ENCODE data around the gene STXBP5. TPM values are rescaled to one million over a fixed set of nuclear protein-coding genes. Genes with fewer than 3 reads are reported as not detected.

The STXBP5 gene
- total RNA-seq, 1 experiment from 2014 or later = 10.1 TPM

GRCh38 chr6:147173140-147173539, 31.1 kb upstream of the STXBP5 start:
- Mint-ChIP-seq H3K9me3 (ENCODE audit: low read depth, unreplicated experiment) (no peaks in the 10 kb centered on the region), H3K4me3 (ENCODE audit: low read depth, unreplicated experiment) (no peak overlapping the region), H3K27ac (ENCODE audit: unreplicated experiment) (no peak overlapping the region), H3K4me1 (ENCODE audit: low read depth, unreplicated experiment) (no peaks in the 10 kb centered on the region), H3K36me3 (ENCODE audit: insufficient read depth, unreplicated experiment) (no peaks in the 10 kb centered on the region), H3K27me3 (ENCODE audit: unreplicated experiment) (no peaks in the 10 kb centered on the region)
- CTCF ChIA-PET = no interaction called here
- TF ChIP-seq, protein P1, sequence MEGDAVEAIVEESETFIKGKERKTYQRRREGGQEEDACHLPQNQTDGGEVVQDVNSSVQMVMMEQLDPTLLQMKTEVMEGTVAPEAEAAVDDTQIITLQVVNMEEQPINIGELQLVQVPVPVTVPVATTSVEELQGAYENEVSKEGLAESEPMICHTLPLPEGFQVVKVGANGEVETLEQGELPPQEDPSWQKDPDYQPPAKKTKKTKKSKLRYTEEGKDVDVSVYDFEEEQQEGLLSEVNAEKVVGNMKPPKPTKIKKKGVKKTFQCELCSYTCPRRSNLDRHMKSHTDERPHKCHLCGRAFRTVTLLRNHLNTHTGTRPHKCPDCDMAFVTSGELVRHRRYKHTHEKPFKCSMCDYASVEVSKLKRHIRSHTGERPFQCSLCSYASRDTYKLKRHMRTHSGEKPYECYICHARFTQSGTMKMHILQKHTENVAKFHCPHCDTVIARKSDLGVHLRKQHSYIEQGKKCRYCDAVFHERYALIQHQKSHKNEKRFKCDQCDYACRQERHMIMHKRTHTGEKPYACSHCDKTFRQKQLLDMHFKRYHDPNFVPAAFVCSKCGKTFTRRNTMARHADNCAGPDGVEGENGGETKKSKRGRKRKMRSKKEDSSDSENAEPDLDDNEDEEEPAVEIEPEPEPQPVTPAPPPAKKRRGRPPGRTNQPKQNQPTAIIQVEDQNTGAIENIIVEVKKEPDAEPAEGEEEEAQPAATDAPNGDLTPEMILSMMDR (IDR thresholded peaks at IDR 0.05; ENCODE audit: unreplicated experiment) = no peak
- no TSS peak for BruUV-seq (replicated peaks)
- intact Hi-C loops (cut with micrococcal nuclease; ENCODE audit: unreplicated experiment) = no loop called here
- no peak for DNase-seq

DNA sequence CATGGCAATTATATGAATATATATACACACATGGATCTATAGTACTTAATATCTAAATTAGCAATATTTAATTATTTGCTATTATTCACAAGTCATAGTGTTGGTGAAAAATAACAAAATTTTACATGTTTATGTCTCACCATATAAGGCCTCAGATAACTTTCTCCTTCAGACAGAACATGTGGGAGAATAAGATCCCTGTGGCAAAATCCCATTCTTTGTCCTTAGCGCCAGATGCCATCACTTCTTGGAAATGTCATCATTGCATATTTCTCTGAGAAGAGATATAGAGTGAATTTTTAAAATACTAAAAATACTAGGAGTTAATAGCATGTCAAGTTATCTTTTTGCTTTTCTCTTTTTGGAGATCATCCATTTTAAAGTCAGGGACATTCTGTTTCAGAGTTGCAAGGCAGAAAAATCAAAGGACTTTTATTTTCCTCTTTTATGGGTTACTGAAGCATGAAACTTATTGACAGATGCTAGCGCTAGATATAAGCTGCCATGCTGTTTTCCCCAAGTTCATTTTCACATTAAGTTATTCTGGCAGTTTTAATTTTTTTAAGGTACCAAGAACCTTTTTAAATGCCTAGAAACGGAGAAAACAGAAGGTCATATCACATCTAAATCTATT, 30.4 kb upstream of the STXBP5 start:
- H3K36me3 Mint-ChIP-seq (ENCODE audit: insufficient read depth, unreplicated experiment) = no peaks in the 10 kb centered on the region
- no peak overlapping the region for H3K4me3 Mint-ChIP-seq (ENCODE audit: low read depth, unreplicated experiment)
- CTCF ChIA-PET = no interaction called here
- no peak overlapping the region for H3K27ac Mint-ChIP-seq (ENCODE audit: unreplicated experiment)
- intact Hi-C loops (cut with micrococcal nuclease; ENCODE audit: unreplicated experiment) = no loop called here
- no peaks in the 10 kb centered on the region for H3K27me3 Mint-ChIP-seq (ENCODE audit: unreplicated experiment)
- no peak for DNase-seq
- BruUV-seq (replicated peaks) = no TSS peak
- no peaks in the 10 kb centered on the region for H3K4me1 Mint-ChIP-seq (ENCODE audit: low read depth, unreplicated experiment)
- TF ChIP-seq, protein P1 (IDR thresholded peaks at IDR 0.05; ENCODE audit: unreplicated experiment) = no peak
- no peaks in the 10 kb centered on the region for H3K9me3 Mint-ChIP-seq (ENCODE audit: low read depth, unreplicated experiment)

- no TSS peak for BruUV-seq (replicated peaks)
- no peak overlapping the region for H3K4me3 Mint-ChIP-seq (ENCODE audit: low read depth, unreplicated experiment)
- intact Hi-C loops (cut with micrococcal nuclease; ENCODE audit: unreplicated experiment) = no loop called here
These were observed 27.4 kb upstream of the STXBP5 start for GRCh38 chr6:147176795-147177194.

DNA sequence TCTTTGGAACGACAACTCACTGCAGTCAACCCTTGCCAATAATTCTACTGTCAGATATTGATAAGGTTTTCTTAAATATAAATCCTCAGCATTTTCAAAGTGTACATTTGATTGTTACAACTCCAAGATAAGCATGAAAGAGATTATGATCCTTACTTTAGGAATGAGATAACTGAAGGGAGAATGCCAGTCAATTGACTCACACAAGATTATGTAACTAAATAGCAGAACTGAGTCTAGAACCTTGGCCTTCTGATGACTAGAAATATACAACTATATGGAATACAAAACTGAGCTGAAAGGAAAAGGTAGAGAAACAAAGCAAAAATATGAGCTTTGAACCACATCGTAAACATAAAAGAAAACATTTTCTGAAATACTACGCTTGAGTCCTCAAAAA, 26.9 kb upstream of the STXBP5 start:
- Mint-ChIP-seq H3K4me1 (ENCODE audit: low read depth, unreplicated experiment) (peaks cover 10% of the 10 kb centered on the region), H3K4me3 (ENCODE audit: low read depth, unreplicated experiment) (no peak overlapping the region), H3K9me3 (ENCODE audit: low read depth, unreplicated experiment) (no peaks in the 10 kb centered on the region), H3K36me3 (ENCODE audit: insufficient read depth, unreplicated experiment) (no peaks in the 10 kb centered on the region), H3K27me3 (ENCODE audit: unreplicated experiment) (no peaks in the 10 kb centered on the region), H3K27ac (ENCODE audit: unreplicated experiment) (no peak overlapping the region)
- CTCF ChIA-PET = no interaction called here
- no peak for DNase-seq
- intact Hi-C loops (cut with micrococcal nuclease; ENCODE audit: unreplicated experiment) = no loop called here
- TF ChIP-seq, protein P1 (IDR thresholded peaks at IDR 0.05; ENCODE audit: unreplicated experiment) = no peak
- BruUV-seq (replicated peaks) = no TSS peak

More at GRCh38 chr6:147176795-147177194, 27.4 kb upstream of the STXBP5 start:
- TF ChIP-seq, protein P1 (IDR thresholded peaks at IDR 0.05; ENCODE audit: unreplicated experiment) = no peak
- DNase-seq = no peak
- CTCF ChIA-PET = no interaction called here
- Mint-ChIP-seq H3K9me3 (ENCODE audit: low read depth, unreplicated experiment) (no peaks in the 10 kb centered on the region), H3K27me3 (ENCODE audit: unreplicated experiment) (no peaks in the 10 kb centered on the region), H3K4me1 (ENCODE audit: low read depth, unreplicated experiment) (peaks cover 10% of the 10 kb centered on the region), H3K36me3 (ENCODE audit: insufficient read depth, unreplicated experiment) (no peaks in the 10 kb centered on the region), H3K27ac (ENCODE audit: unreplicated experiment) (no peak overlapping the region)

Measured in Calu3 (cell line).